GM12878 (cell line): Measurements from ENCODE around the gene WNK2. TPM values are rescaled to one million over a fixed set of nuclear protein-coding genes. Genes with fewer than 3 reads are reported as not detected.

ENCODE experiments used
- ATAC-seq: fragments of 200-7000 bp; cut with Tn5 transposase; 3 replicates; pipeline ENCODE4 v1.9.1; 2020; ENCODE audit warnings: mild to moderate bottlenecking, moderate library complexity
- BruUV-seq: library from RNA; stranded (reverse); fragments of 400-500 nt; replicated peaks from 2 replicates; lab custom pipeline; 2021; lab: Mats Ljungman, UMichigan
- CTCF ChIA-PET: fragments of 300-600 bp; sonication (Branson Sonifier 250); formaldehyde crosslinking; extraction: SDS; loops from one replicate; lab custom pipeline; 2021; ENCODE audit warnings: inconsistent platforms; lab: Yijun Ruan, JAX
- POLR2A ChIA-PET: fragments of 350-600 bp; formaldehyde crosslinking; extraction: SDS; loops from one replicate; lab custom pipeline; 2021; ENCODE audit warnings: inconsistent platforms; lab: Charles Lee
- RAD21 ChIA-PET: fragments of 300-600 bp; sonication (Branson Sonifier 250); formaldehyde crosslinking; loops from one replicate; lab custom pipeline; 2023; ENCODE audit warnings: antibody characterized with exemption; ENCODE audit not compliant: unreplicated experiment; lab: Charles Lee
- SMC1A ChIA-PET: fragments of 300-600 bp; sonication (Branson Sonifier 250); formaldehyde crosslinking; loops from one replicate; lab custom pipeline; 2023; ENCODE audit not compliant: unreplicated experiment, uncharacterized antibody; lab: Charles Lee
- DNase-seq: peaks from one replicate; pipeline ENCODE4 v3.0.0-alpha.2; 2011; ENCODE audit warnings: low read depth, low spot score
- FAIRE-seq: peaks from 3 replicates; lab custom pipeline; 2011; peaks lifted over from hg19 to GRCh38; lab: Jason Lieb, UNC
- H2AFZ ChIP-seq: 2 replicates; pipeline ENCODE4 v1.6.0; 2011; ENCODE audit warnings: low read depth, low read length, control low read depth; ENCODE audit not compliant: control insufficient read depth
- H3K27ac ChIP-seq: 2 replicates; pipeline ENCODE4 v1.5.1; 2011; ENCODE audit warnings: control low read depth; ENCODE audit not compliant: control insufficient read depth, insufficient read depth
- H3K27me3 ChIP-seq, 2 experiments: replicated peaks in 1 of 2; 2 replicates each; pipeline versions ENCODE4 v1.6.0 to v1.6.1; 2011; ENCODE audit warnings: low read length in 1 of 2; ENCODE audit not compliant: control insufficient read depth in 2 of 2, insufficient read depth in 2 of 2
- H3K36me3 ChIP-seq, 2 experiments: 2 replicates each; pipeline ENCODE4 v1.5.1; 2011; ENCODE audit warnings: low read length in 1 of 2; ENCODE audit not compliant: control insufficient read depth in 2 of 2, insufficient read depth in 2 of 2
- H3K4me1 ChIP-seq: 2 replicates; pipeline ENCODE4 v1.6.1; 2011; ENCODE audit warnings: mild to moderate bottlenecking, low read length, moderate library complexity, mixed read lengths; ENCODE audit not compliant: control insufficient read depth, insufficient read depth
- H3K4me2 ChIP-seq: 2 replicates; pipeline ENCODE4 v1.6.0; 2011; ENCODE audit warnings: control low read depth; ENCODE audit not compliant: control insufficient read depth, insufficient read depth
- H3K4me3 ChIP-seq: fragments of 200-600 bp; sonication (generic); 2 replicates; pipeline ENCODE4 v1.5.1; 2016
- H3K79me2 ChIP-seq: 2 replicates; pipeline ENCODE4 v1.6.0; 2011; ENCODE audit warnings: low read length; ENCODE audit not compliant: control insufficient read depth, insufficient read depth
- H3K9ac ChIP-seq: 2 replicates; pipeline ENCODE4 v1.8.0; 2011; ENCODE audit warnings: low read length, control low read depth, mixed read lengths; ENCODE audit not compliant: control insufficient read depth, insufficient read depth
- H3K9me3 ChIP-seq: replicated peaks from 3 replicates; pipeline ENCODE4 v1.5.1; 2011; ENCODE audit warnings: mild to moderate bottlenecking, low read length; ENCODE audit not compliant: control insufficient read depth, insufficient read depth
- H4K20me1 ChIP-seq: 2 replicates; pipeline ENCODE4 v1.6.0; 2011; ENCODE audit not compliant: control insufficient read depth, insufficient read depth
- LARP7 ChIP-seq: fragments of 450-650 bp; IDR thresholded peaks from 2 replicates; pipeline ENCODE4 v1.6.1; 2017; ENCODE audit warnings: mild to moderate bottlenecking
- MTA3 ChIP-seq: IDR thresholded peaks from 2 replicates; pipeline ENCODE4 v1.6.1; 2012; ENCODE audit warnings: low read length, inconsistent platforms, borderline replicate concordance
- MXI1 ChIP-seq: fragments of 150-350 bp; IDR thresholded peaks from 2 replicates; pipeline ENCODE4 v1.6.1; 2011; ENCODE audit warnings: low read depth, mild to moderate bottlenecking, inconsistent platforms, low read length, improper control_type of control experiment
- PAX5 ChIP-seq: IDR thresholded peaks from 2 replicates; pipeline ENCODE4 v1.6.1; 2011; ENCODE audit warnings: low read depth, low read length, borderline replicate concordance
- PML ChIP-seq: IDR thresholded peaks from 2 replicates; pipeline ENCODE4 v1.6.1; 2012; ENCODE audit warnings: low read length, inconsistent platforms
- SMC3 ChIP-seq: IDR thresholded peaks from 2 replicates; pipeline ENCODE4 v1.6.1; 2011; ENCODE audit warnings: low read length, improper control_type of control experiment, borderline replicate concordance
- SREBF1 ChIP-seq: IDR thresholded peaks from 2 replicates; pipeline ENCODE4 v1.6.1; 2012; ENCODE audit warnings: mild to moderate bottlenecking, low read length
- SRF ChIP-seq, 2 experiments: IDR thresholded peaks; 2 replicates each; pipeline ENCODE4 v1.6.1; 2011; ENCODE audit warnings: low read depth in 2 of 2, low read length in 2 of 2, mild to moderate bottlenecking in 1 of 2, moderate library complexity in 1 of 2
- TARDBP ChIP-seq: IDR thresholded peaks from 2 replicates; pipeline ENCODE4 v1.6.1; 2016; ENCODE audit warnings: borderline replicate concordance
- WGBS: methylation state at CpG from one replicate; pipeline ENCODE4 v1.1.6; 2016; ENCODE audit warnings: low lambda C conversion rate; ENCODE audit not compliant: insufficient replicate concordance, insufficient coverage; ENCODE audit errors: missing lambda C conversion rate; 5-methylcytosine and 5-hydroxymethylcytosine counted together
- in situ Hi-C: fragments of 300-500 bp; cut with MboI; formaldehyde crosslinking; loops from 9 replicates; pipeline ENCODE4 v1.14.3; 2018; ENCODE audit warnings: mixed read lengths
- intact Hi-C: fragments of 100-400 bp; cut with micrococcal nuclease; formaldehyde crosslinking; loops from one replicate; pipeline ENCODE4 v1.14.2; 2022; ENCODE audit not compliant: unreplicated experiment
- polyA plus RNA-seq, 11 experiments: library from polyadenylated mRNA; depleted of rRNA in 4 of 11; unstranded in 6 of 11; stranded (reverse) in 5 of 11; fragments of >200 nt; fragmentation: Nextera tagmentation in 4 of 11; fragmentation: Illumina TruSeq in 1 of 11; extraction: Ambion mirVana in 4 of 11; extraction: Trizol in 1 of 11; gene quantifications; 1 replicate in 1 of 11; 2 replicates in 10 of 11; pipeline versions ENCODE4 v1.2.1 to v1.2.3, GENCODE V29; 2011 to 2016; ENCODE audit warnings: inconsistent platforms in 2 of 11, missing spikeins in 2 of 11, low read depth in 1 of 11
- total RNA-seq, 4 experiments: library from RNA; depleted of rRNA in 3 of 4; stranded (reverse); fragments of >200 nt in 3 of 4; fragmentation: Illumina TruSeq in 1 of 4; extraction: Trizol in 1 of 4; gene quantifications; 2 replicates each; pipeline versions ENCODE4 v1.2.1 to v1.2.3, GENCODE V29; 2013 to 2021
- TF ChIP-seq, protein P1 (sequence below): IDR thresholded peaks from 2 replicates; pipeline ENCODE4 v1.6.1; 2012; ENCODE audit warnings: low read length, inconsistent platforms
- TF ChIP-seq, protein P2 (sequence below): fragments of 450-650 bp; IDR thresholded peaks from 2 replicates; pipeline ENCODE4 v1.6.1; 2017; ENCODE audit warnings: mild to moderate bottlenecking, low read depth, inconsistent platforms; ENCODE audit not compliant: poor library complexity, severe bottlenecking
- TF ChIP-seq, protein P3 (sequence below): fragments of 450-650 bp; IDR thresholded peaks from 2 replicates; pipeline ENCODE4 v1.6.1; 2018; ENCODE audit warnings: mild to moderate bottlenecking, low read depth, moderate library complexity; ENCODE audit not compliant: partially characterized antibody
- TF ChIP-seq, protein P4 (sequence below): fragments of 450-650 bp; IDR thresholded peaks from 2 replicates; pipeline ENCODE4 v1.6.1; 2017; ENCODE audit warnings: antibody characterized with exemption, mild to moderate bottlenecking, moderate library complexity
- TF ChIP-seq, protein P5 (sequence below), 3 experiments: IDR thresholded peaks in 2 of 3; conservative IDR thresholded peaks in 1 of 3; 2 replicates each; pipeline ENCODE4 v1.5.1; 2011; ENCODE audit warnings: low read depth in 3 of 3, low read length in 3 of 3, mild to moderate bottlenecking in 3 of 3, control low read depth in 2 of 3, moderate library complexity in 2 of 3, inconsistent platforms in 1 of 3, mixed read lengths in 1 of 3; ENCODE audit not compliant: control insufficient read depth in 2 of 3, insufficient read depth in 1 of 3; ENCODE audit errors: extremely low read depth in 1 of 3

Gene WNK2
- total and polyA plus RNA-seq, 10 of the 15 experiments (the other 5 are each of a cell fraction or from before 2014, with no cell fraction given), result 0.15 TPM; not detected in 9

DNA sequence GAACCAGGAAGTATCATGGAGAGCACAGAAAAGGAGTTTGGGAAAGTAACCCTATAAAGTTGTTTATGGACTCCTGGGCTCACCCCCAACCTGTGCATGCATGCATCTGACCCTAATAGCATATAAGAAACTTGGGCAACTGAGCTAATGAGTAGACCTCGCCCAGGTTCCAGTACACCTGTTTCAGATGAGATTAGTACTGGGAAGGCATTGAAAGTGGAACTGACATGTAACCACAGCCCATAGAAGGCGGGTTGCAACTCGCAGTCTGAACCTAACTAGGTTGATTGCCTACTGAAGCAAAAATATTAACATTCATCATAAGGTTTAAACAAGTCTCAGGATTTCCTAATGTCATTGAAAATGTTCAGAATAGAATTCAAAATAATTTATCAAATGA, 87.0 kb downstream of the WNK2 start:
- Histone ChIP-seq H2AFZ (no peak overlapping the region), H3K9ac (no peak overlapping the region), H3K79me2 (no peaks in the 10 kb centered on the region), H4K20me1 (no peaks in the 10 kb centered on the region), H3K4me3 (no peak overlapping the region), H3K36me3 (no peaks in the 10 kb centered on the region), H3K27me3 (no peaks in the 10 kb centered on the region), H3K9me3 (no peaks in the 10 kb centered on the region), H3K27ac (no peak overlapping the region), H3K4me2 (no peak overlapping the region), H3K4me1 (peaks cover 15% of the 10 kb centered on the region)
- BruUV-seq, result no TSS peak
- POLR2A ChIA-PET, result no interaction called here
- SMC1A ChIA-PET, result interaction anchor here (2.1 kb wide), 1 partner anchor 9 kb away, joined by 6 read pairs; no protein-coding TSS in a partner anchor
- CTCF ChIA-PET, result no interaction called here
- no peak for DNase-seq
- peak; percentile 56 for FAIRE-seq
- intact Hi-C loops (no loop called here), in situ Hi-C loops (no loop called here)
- no peak for ATAC-seq
- RAD21 ChIA-PET, result no interaction called here
- 0% methylated on average over 3 of the region's 3 CpGs for WGBS
- TF ChIP-seq SREBF1 (no peak), MXI1 (no peak), PAX5 (no peak), MTA3 (no peak), SMC3 (no peak), SRF (IDR thresholded peaks at IDR 0.05; ENCODE audit: low read depth in 2 of 2, low read length in 2 of 2) (no peak), LARP7 (no peak), PML (no peak), TARDBP (no peak)
- TF ChIP-seq, protein P1, sequence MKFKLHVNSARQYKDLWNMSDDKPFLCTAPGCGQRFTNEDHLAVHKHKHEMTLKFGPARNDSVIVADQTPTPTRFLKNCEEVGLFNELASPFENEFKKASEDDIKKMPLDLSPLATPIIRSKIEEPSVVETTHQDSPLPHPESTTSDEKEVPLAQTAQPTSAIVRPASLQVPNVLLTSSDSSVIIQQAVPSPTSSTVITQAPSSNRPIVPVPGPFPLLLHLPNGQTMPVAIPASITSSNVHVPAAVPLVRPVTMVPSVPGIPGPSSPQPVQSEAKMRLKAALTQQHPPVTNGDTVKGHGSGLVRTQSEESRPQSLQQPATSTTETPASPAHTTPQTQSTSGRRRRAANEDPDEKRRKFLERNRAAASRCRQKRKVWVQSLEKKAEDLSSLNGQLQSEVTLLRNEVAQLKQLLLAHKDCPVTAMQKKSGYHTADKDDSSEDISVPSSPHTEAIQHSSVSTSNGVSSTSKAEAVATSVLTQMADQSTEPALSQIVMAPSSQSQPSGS, result no peak
- TF ChIP-seq, protein P2, sequence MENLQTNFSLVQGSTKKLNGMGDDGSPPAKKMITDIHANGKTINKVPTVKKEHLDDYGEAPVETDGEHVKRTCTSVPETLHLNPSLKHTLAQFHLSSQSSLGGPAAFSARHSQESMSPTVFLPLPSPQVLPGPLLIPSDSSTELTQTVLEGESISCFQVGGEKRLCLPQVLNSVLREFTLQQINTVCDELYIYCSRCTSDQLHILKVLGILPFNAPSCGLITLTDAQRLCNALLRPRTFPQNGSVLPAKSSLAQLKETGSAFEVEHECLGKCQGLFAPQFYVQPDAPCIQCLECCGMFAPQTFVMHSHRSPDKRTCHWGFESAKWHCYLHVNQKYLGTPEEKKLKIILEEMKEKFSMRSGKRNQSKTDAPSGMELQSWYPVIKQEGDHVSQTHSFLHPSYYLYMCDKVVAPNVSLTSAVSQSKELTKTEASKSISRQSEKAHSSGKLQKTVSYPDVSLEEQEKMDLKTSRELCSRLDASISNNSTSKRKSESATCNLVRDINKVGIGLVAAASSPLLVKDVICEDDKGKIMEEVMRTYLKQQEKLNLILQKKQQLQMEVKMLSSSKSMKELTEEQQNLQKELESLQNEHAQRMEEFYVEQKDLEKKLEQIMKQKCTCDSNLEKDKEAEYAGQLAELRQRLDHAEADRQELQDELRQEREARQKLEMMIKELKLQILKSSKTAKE, result no peak
- TF ChIP-seq, protein P3, sequence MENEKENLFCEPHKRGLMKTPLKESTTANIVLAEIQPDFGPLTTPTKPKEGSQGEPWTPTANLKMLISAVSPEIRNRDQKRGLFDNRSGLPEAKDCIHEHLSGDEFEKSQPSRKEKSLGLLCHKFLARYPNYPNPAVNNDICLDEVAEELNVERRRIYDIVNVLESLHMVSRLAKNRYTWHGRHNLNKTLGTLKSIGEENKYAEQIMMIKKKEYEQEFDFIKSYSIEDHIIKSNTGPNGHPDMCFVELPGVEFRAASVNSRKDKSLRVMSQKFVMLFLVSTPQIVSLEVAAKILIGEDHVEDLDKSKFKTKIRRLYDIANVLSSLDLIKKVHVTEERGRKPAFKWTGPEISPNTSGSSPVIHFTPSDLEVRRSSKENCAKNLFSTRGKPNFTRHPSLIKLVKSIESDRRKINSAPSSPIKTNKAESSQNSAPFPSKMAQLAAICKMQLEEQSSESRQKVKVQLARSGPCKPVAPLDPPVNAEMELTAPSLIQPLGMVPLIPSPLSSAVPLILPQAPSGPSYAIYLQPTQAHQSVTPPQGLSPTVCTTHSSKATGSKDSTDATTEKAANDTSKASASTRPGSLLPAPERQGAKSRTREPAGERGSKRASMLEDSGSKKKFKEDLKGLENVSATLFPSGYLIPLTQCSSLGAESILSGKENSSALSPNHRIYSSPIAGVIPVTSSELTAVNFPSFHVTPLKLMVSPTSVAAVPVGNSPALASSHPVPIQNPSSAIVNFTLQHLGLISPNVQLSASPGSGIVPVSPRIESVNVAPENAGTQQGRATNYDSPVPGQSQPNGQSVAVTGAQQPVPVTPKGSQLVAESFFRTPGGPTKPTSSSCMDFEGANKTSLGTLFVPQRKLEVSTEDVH, result no peak
- TF ChIP-seq, protein P4, sequence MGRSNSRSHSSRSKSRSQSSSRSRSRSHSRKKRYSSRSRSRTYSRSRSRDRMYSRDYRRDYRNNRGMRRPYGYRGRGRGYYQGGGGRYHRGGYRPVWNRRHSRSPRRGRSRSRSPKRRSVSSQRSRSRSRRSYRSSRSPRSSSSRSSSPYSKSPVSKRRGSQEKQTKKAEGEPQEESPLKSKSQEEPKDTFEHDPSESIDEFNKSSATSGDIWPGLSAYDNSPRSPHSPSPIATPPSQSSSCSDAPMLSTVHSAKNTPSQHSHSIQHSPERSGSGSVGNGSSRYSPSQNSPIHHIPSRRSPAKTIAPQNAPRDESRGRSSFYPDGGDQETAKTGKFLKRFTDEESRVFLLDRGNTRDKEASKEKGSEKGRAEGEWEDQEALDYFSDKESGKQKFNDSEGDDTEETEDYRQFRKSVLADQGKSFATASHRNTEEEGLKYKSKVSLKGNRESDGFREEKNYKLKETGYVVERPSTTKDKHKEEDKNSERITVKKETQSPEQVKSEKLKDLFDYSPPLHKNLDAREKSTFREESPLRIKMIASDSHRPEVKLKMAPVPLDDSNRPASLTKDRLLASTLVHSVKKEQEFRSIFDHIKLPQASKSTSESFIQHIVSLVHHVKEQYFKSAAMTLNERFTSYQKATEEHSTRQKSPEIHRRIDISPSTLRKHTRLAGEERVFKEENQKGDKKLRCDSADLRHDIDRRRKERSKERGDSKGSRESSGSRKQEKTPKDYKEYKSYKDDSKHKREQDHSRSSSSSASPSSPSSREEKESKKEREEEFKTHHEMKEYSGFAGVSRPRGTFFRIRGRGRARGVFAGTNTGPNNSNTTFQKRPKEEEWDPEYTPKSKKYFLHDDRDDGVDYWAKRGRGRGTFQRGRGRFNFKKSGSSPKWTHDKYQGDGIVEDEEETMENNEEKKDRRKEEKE, result no peak
- TF ChIP-seq, protein P5, sequence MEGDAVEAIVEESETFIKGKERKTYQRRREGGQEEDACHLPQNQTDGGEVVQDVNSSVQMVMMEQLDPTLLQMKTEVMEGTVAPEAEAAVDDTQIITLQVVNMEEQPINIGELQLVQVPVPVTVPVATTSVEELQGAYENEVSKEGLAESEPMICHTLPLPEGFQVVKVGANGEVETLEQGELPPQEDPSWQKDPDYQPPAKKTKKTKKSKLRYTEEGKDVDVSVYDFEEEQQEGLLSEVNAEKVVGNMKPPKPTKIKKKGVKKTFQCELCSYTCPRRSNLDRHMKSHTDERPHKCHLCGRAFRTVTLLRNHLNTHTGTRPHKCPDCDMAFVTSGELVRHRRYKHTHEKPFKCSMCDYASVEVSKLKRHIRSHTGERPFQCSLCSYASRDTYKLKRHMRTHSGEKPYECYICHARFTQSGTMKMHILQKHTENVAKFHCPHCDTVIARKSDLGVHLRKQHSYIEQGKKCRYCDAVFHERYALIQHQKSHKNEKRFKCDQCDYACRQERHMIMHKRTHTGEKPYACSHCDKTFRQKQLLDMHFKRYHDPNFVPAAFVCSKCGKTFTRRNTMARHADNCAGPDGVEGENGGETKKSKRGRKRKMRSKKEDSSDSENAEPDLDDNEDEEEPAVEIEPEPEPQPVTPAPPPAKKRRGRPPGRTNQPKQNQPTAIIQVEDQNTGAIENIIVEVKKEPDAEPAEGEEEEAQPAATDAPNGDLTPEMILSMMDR (IDR thresholded peaks at IDR 0.05 in 2 of 3, conservative IDR thresholded peaks at IDR 0.05 in 1 of 3; ENCODE audit: control insufficient read depth in 2 of 3, extremely low read depth in 1 of 3, insufficient read depth in 1 of 3, low read depth in 3 of 3, low read length in 3 of 3), result no peak
